ENCODE measurements around the gene ETNK2.

- TF ChIP-seq CTCF (IDR thresholded peaks at IDR 0.05 in 4 of 5, conservative IDR thresholded peaks at IDR 0.05 in 1 of 5) (no peak), POLR2A (IDR thresholded peaks at IDR 0.05) (no peak)
Observed at GRCh38 chr1:204112876-204113730, 38.7 kb downstream of the ETNK2 start.
